SIG-M5 (cell line): ENCODE measurements around the gene ACTR1B.
"Not testable (repeated sequence)": the region's sequence is repeated elsewhere in the genome, so short reads cannot be mapped to it uniquely, and the experiment has no call there.

Experiments used
- DNase-seq: peaks from one replicate; lab custom pipeline; 2025; lab: John Stamatoyannopoulos, UW

Gene ACTR1B

GRCh38 chr2:97658691-97659157 is 5.1 kb downstream of the ACTR1B start:
- no peak for DNase-seq

GRCh38 chr2:97657986-97658690 is 5.7 kb downstream of the ACTR1B start:
- no peak for DNase-seq

- no peak for DNase-seq
These were observed 6.8 kb downstream of the ACTR1B start for GRCh38 chr2:97656905-97657587.

- no peak for DNase-seq
These were observed 7.6 kb downstream of the ACTR1B start for GRCh38 chr2:97656129-97656755.

- DNase-seq, result no peak
These were observed 9.1 kb downstream of the ACTR1B start for GRCh38 chr2:97654791-97655190.

- no peak for DNase-seq
These were observed 9.5 kb downstream of the ACTR1B start for GRCh38 chr2:97654309-97654708.

- no peak for DNase-seq
These were observed 10.0 kb downstream of the ACTR1B start for GRCh38 chr2:97653874-97654273.

GRCh38 chr2:97653473-97653872 is 10.4 kb downstream of the ACTR1B start:
- DNase-seq, result no peak

- DNase-seq, result no peak
These were observed 12.7 kb downstream of the ACTR1B start for GRCh38 chr2:97651114-97651513.

GRCh38 chr2:97646977-97647376 is 16.9 kb downstream of the ACTR1B start:
- DNase-seq, result no peak

- DNase-seq, result peak; percentile 95
These were observed 17.9 kb downstream of the ACTR1B start, which contains the start of gene COX5B for GRCh38 chr2:97645695-97646629. Gene COX5B (plus strand): TSS chr2:97646062. CDS start chr2:97646087, 25 bp downstream.

- no peak for DNase-seq
These were observed 18.6 kb downstream of the ACTR1B start for GRCh38 chr2:97645112-97645694.

GRCh38 chr2:97644023-97644717 is 19.7 kb downstream of the ACTR1B start:
- no peak for DNase-seq

- not testable (repeated sequence) for DNase-seq
These were observed 37.8 kb downstream of the ACTR1B start for GRCh38 chr2:97626049-97626430.

- DNase-seq, result not testable (repeated sequence)
These were observed 38.3 kb downstream of the ACTR1B start for GRCh38 chr2:97625354-97626048.

- not testable (repeated sequence) for DNase-seq
These were observed 40.9 kb downstream of the ACTR1B start for GRCh38 chr2:97622976-97623375.

GRCh38 chr2:97620492-97620891 is 43.4 kb downstream of the ACTR1B start:
- DNase-seq, result not testable (repeated sequence)

- not testable (repeated sequence) for DNase-seq
These were observed 44.7 kb downstream of the ACTR1B start for GRCh38 chr2:97618939-97619827.

- DNase-seq, result no peak
These were observed 45.9 kb downstream of the ACTR1B start for GRCh38 chr2:97617911-97618310.
